ENCODE measurements around the gene GNG8. TPM values are rescaled to one million over a fixed set of nuclear protein-coding genes. Genes with fewer than 3 reads are reported as not detected.

GNG8 gene
- total RNA-seq, 1 experiment from 2014 or later: not detected

DNA sequence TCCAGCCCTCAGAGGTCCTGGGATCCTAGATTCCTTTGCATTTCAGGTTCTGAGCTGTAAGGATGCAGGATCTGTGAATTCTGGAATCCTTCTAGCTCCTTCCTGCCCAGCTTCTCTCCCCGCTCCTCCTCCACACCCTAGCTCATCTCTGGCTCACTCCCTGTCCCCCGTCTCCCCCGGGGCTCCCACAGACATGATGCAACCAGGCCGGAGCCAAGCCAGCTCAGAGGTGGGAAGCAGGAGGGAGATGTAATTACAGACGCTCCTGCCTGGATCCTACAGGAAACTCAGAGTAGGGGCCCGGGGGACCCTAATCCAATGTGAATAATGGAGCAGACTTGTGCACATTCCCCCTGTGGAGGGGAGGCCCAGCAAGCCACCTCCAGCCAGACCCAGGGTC is 4.5 kb downstream of the GNG8 start:
- TF ChIP-seq, protein P1, sequence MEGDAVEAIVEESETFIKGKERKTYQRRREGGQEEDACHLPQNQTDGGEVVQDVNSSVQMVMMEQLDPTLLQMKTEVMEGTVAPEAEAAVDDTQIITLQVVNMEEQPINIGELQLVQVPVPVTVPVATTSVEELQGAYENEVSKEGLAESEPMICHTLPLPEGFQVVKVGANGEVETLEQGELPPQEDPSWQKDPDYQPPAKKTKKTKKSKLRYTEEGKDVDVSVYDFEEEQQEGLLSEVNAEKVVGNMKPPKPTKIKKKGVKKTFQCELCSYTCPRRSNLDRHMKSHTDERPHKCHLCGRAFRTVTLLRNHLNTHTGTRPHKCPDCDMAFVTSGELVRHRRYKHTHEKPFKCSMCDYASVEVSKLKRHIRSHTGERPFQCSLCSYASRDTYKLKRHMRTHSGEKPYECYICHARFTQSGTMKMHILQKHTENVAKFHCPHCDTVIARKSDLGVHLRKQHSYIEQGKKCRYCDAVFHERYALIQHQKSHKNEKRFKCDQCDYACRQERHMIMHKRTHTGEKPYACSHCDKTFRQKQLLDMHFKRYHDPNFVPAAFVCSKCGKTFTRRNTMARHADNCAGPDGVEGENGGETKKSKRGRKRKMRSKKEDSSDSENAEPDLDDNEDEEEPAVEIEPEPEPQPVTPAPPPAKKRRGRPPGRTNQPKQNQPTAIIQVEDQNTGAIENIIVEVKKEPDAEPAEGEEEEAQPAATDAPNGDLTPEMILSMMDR (conservative IDR thresholded peaks at IDR 0.05): no peak
- H3K9ac ChIP-seq (ENCODE audit: extremely low read depth, insufficient read length, low read length): no peak overlapping the region
- H2AK5ac ChIP-seq (ENCODE audit: insufficient read length, low read length): no peak overlapping the region
- H3K27ac ChIP-seq (ENCODE audit: insufficient read length, low read depth, low read length): no peak overlapping the region
- no peak overlapping the region for H3T11ph ChIP-seq (ENCODE audit: low read length)
- no peak overlapping the region for H2BK5ac ChIP-seq (ENCODE audit: insufficient read length, low read length)
- H3K18ac ChIP-seq (ENCODE audit: insufficient read length, low read depth, low read length): no peak overlapping the region
- no peak overlapping the region for H2AFZ ChIP-seq (ENCODE audit: low read length)
- H3K23me2 ChIP-seq (ENCODE audit: insufficient read length, low read depth, low read length, poor library complexity, severe bottlenecking): peaks cover 9% of the 10 kb centered on the region
- H3K27me3 Mint-ChIP-seq (ENCODE audit: low read depth): peaks cover 41% of the 10 kb centered on the region
- peak overlapping the region; percentile 20; the same call in 1 of the 2 replicates for H2BK15ac ChIP-seq (ENCODE audit: low read depth, low read length)
- no peaks in the 10 kb centered on the region for H3K79me1 ChIP-seq (ENCODE audit: insufficient read depth, low read depth, low read length, poor library complexity, severe bottlenecking)
- no peak overlapping the region for H2BK20ac ChIP-seq (ENCODE audit: low read depth, low read length, poor library complexity, severe bottlenecking)
- peaks cover 18% of the 10 kb centered on the region for H3K27me3 ChIP-seq (ENCODE audit: insufficient read depth, low read length)
- H4K8ac ChIP-seq (replicated peaks; ENCODE audit: insufficient read length, low read depth, low read length): no peak overlapping the region
- H3K23ac ChIP-seq (ENCODE audit: insufficient read length, low read depth, low read length): no peak overlapping the region
- no peaks in the 10 kb centered on the region for H3K79me2 ChIP-seq (ENCODE audit: insufficient read depth, low read length)
- no peak overlapping the region for H3K27ac Mint-ChIP-seq
- H3K4ac ChIP-seq (ENCODE audit: low read depth, low read length): no peak overlapping the region
- H3K14ac ChIP-seq (ENCODE audit: insufficient read depth, low read length): no peak overlapping the region
- H2BK120ac ChIP-seq (ENCODE audit: low read depth, low read length, poor library complexity, severe bottlenecking): no peak overlapping the region
- H4K20me1 ChIP-seq (ENCODE audit: control insufficient read depth, insufficient read depth, insufficient read length): no peaks in the 10 kb centered on the region
- DNase-seq: no peak
- no peaks in the 10 kb centered on the region for H3K9me3 ChIP-seq (ENCODE audit: control insufficient read depth, low read depth, low read length)
- H3K56ac ChIP-seq (ENCODE audit: insufficient read length, low read depth, low read length): no peak overlapping the region
- H3K36me3 Mint-ChIP-seq (ENCODE audit: insufficient read depth in 1 of 3, low read depth in 3 of 3): no peaks in the 10 kb centered on the region
- no CpG with 5 or more reads among the region's 6 CpGs for WGBS (ENCODE audit: extremely low coverage, insufficient read length, low lambda C conversion rate)
- peaks cover 7% of the 10 kb centered on the region; the same call in 1 of the 2 replicates for H3K4me1 ChIP-seq (ENCODE audit: insufficient read depth, low read length)
- H3K4me1 Mint-ChIP-seq: peaks cover 22 to 30% of the 10 kb centered on the region in 2 experiments
- no peak overlapping the region for H4K91ac ChIP-seq (ENCODE audit: insufficient read length, low read depth, low read length)
- H3K9me3 Mint-ChIP-seq: no peaks in the 10 kb centered on the region; a peak in 1 of 5 replicates
- no peak overlapping the region for H3K4me3 Mint-ChIP-seq
- H2BK12ac ChIP-seq (ENCODE audit: insufficient read length, low read depth, low read length): peak overlapping the region; percentile 26
- H3K4me2 ChIP-seq (ENCODE audit: insufficient read depth, insufficient read length, low read length): no peak overlapping the region
- H4K5ac ChIP-seq (ENCODE audit: insufficient read length, low read depth, low read length): no peak overlapping the region
